ENCODE measurements around the gene NCK2. TPM values are rescaled to one million over a fixed set of nuclear protein-coding genes. Genes with fewer than 3 reads are reported as not detected.

Gene NCK2
- total and polyA plus RNA-seq, 9 of the 15 experiments (the other 6 are each of a cell fraction or from before 2014, with no cell fraction given): 0.90 to 27.9 (median 15.9) TPM

- Histone ChIP-seq H3K27ac (ENCODE audit: extremely low read depth, low read depth, low read length) (no peak overlapping the region), H3K9me3 (replicated peaks; ENCODE audit: control insufficient read depth, insufficient read depth, low read depth, low read length) (no peaks in the 10 kb centered on the region), H3K4me3 (no peak overlapping the region), H3K27me3 (ENCODE audit: control insufficient read depth in 2 of 2, insufficient read depth in 2 of 2, low read length in 2 of 2) (no peaks in the 10 kb centered on the region), H3K4me2 (ENCODE audit: insufficient read depth, low read length) (no peak overlapping the region), H3K36me3 (ENCODE audit: control insufficient read depth, insufficient read depth, low read length) (no peaks in the 10 kb centered on the region), H2AFZ (ENCODE audit: low read depth, low read length) (no peak overlapping the region), H4K20me1 (replicated peaks; ENCODE audit: control insufficient read depth, insufficient read depth, low read length) (peaks cover 12% of the 10 kb centered on the region), H3K79me2 (ENCODE audit: control insufficient read depth, insufficient read depth, low read length) (no peaks in the 10 kb centered on the region), H3K9ac (ENCODE audit: insufficient read depth in 1 of 2, low read depth in 2 of 2, low read length in 2 of 2) (peak overlapping the region in 1 of 2 experiments; percentile 31; a peak in 1 of 4 replicates), H3K9me1 (ENCODE audit: control insufficient read depth, insufficient read depth, low read length) (no peaks in the 10 kb centered on the region), H3K4me1 (replicated peaks in 1 of 2; ENCODE audit: control insufficient read depth in 2 of 2, insufficient read depth in 2 of 2, low read length in 2 of 2) (peaks cover 0 to 3% of the 10 kb centered on the region in 2 experiments; a peak in 2 of 5 replicates)
- DNase-seq (ENCODE audit: extremely low read depth in 1 of 4, low spot score in 3 of 4): no peak
- no TSS peak for BruUV-seq (replicated peaks)
- CTCF ChIA-PET (ENCODE audit: low intra/inter-chr PET ratio): no interaction called here
- WGBS (ENCODE audit: insufficient coverage, low coverage, missing lambda C conversion rate): 69% methylated on average over 9 of the region's 9 CpGs
- intact Hi-C loops (cut with micrococcal nuclease) (no loop called here), in situ Hi-C loops (cut with MboI) (no loop called here)
- ATAC-seq: no peak
- POLR2A ChIA-PET: interaction anchor here (0.7 to 0.9 kb wide), 2 partner anchors 14 to 194 kb away, joined by 3 to 4 read pairs; no protein-coding TSS in a partner anchor
- FAIRE-seq: no peak
- no peak for TF ChIP-seq CHAMP1 (IDR thresholded peaks at IDR 0.05)
- TF ChIP-seq ZNF512 (tag; IDR thresholded peaks at IDR 0.05): no peak
- no peak for TF ChIP-seq TAF7 (tag; IDR thresholded peaks at IDR 0.05)
- no peak for TF ChIP-seq ZNF740 (CRISPR knock-in tag; IDR thresholded peaks at IDR 0.05)
- no peak for TF ChIP-seq ZNF740 (tag; IDR thresholded peaks at IDR 0.05)
- TF ChIP-seq RBBP5 (IDR thresholded peaks at IDR 0.05; ENCODE audit: borderline replicate concordance, insufficient read depth, low read length, poor library complexity, severe bottlenecking): no peak
- no peak for TF ChIP-seq ZSCAN29 (IDR thresholded peaks at IDR 0.05)
- TF ChIP-seq ZBTB33 (CRISPR knock-in tag; IDR thresholded peaks at IDR 0.05): no peak
- no peak for TF ChIP-seq ZC3H8 (IDR thresholded peaks at IDR 0.05)
- no peak for TF ChIP-seq RBM17 (IDR thresholded peaks at IDR 0.05; ENCODE audit: borderline replicate concordance, low read depth, low read length)
- TF ChIP-seq PREB (CRISPR knock-in tag; IDR thresholded peaks at IDR 0.05): no peak
- no peak for TF ChIP-seq SMAD1 (IDR thresholded peaks at IDR 0.05; ENCODE audit: low read depth, low read length, partially characterized antibody)
- no peak for TF ChIP-seq ZNF217 (CRISPR knock-in tag; IDR thresholded peaks at IDR 0.05)
- no peak for TF ChIP-seq ZNF324 (CRISPR knock-in tag; IDR thresholded peaks at IDR 0.05)
- no peak for TF ChIP-seq FOS (IDR thresholded peaks at IDR 0.05; ENCODE audit: extremely low read depth, insufficient read length)
Observed at GRCh38 chr2:105777506-105778055, 32.9 kb downstream of the NCK2 start.

Data from K562 (cell line).